KOPT-K1 (cell line): Measurements from ENCODE around the gene MAP3K14.
A peak's percentile ranks its signal among the peaks of the same experiment; 100 is the strongest.
"Not testable (repeated sequence)": the region's sequence is repeated elsewhere in the genome, so short reads cannot be mapped to it uniquely, and the experiment has no call there.

ENCODE experiments used
- H3K27ac ChIP-seq: fragments of 200-600 bp; sonication (generic); 2 replicates; pipeline ENCODE4 v1.5.1; 2016; ENCODE audit warnings: antibody characterized with exemption, mild to moderate bottlenecking, low read depth, low read length; ENCODE audit not compliant: poor library complexity, severe bottlenecking
- H3K36me3 ChIP-seq: fragments of 200-600 bp; sonication (generic); 2 replicates; pipeline ENCODE4 v1.5.1; 2017; ENCODE audit warnings: antibody characterized with exemption, mild to moderate bottlenecking, low read length, moderate library complexity; ENCODE audit not compliant: insufficient read depth
- H3K9me3 ChIP-seq: fragments of 200-600 bp; sonication (generic); 2 replicates; pipeline ENCODE4 v1.5.1; 2017; ENCODE audit warnings: antibody characterized with exemption, low read length, mild to moderate bottlenecking; ENCODE audit not compliant: insufficient read depth, poor library complexity, severe bottlenecking

Gene MAP3K14

DNA sequence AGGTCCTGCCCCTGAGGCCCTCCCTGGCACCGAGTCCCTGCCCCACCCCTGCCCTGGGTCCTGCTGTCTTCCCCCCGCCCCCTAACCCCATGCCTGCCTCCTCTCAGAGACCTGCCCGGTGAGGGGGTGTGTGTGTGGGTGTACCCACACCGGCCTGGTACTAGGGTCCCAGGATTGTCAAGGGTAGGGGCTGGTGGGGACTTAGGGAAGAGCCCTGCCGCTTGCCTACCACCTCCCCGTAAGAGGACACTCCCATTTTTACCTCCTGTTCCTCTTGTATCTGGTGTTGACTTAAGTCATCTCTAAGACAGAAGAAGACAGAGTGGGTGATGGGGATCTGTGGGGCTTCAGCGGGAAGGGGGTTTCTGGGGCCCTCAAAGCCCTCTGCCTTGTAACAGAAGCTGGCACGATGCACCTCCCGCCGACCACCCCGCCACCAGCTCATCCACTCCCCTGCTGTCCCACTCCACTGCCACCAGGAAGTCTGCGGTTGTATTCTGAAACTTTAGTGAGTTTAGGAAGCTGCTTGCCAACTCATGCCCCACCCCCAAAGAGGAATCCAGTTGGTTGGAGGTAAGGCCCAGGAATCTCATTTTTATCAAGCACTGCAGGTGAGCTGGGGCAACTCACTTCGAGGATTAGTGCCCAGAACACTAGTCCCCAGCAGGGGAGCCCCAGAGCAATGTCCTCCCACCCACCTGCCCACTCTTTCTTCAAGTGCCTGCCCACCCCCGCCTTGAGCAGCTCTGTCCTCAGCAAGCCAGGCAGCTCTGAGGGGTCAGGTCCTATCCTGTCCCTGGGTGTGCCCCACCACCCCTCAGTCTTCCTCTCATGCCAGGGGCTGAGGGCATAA, 60.5 kb downstream of the MAP3K14 start:
- Histone ChIP-seq H3K36me3 (peaks cover 10% of the 10 kb centered on the region; the same call in 1 of the 2 replicates), H3K27ac (peak overlapping the region; percentile 37), H3K9me3 (no peaks in the 10 kb centered on the region)

DNA sequence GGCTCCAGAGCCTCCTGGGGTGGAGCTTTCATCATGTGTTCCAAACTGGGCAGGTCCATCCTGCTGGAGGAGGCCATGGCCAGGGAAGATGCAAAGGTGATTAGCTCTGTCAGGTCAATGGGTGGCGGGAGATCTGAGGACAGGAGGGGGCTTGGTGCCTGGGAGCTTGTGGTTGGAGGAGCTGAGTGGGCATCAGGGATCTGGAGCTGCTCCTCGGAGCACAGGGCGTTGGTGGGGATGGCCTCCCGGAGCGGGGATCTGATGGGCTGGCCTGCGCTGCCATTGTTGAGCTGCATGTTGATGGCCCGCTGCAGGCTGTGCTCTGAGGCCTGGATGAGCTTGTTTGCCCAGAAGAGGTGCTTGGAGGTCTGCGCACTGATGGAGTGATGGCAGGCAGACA, 61.5 kb downstream of the MAP3K14 start:
- H3K9me3 ChIP-seq, result no peaks in the 10 kb centered on the region

DNA sequence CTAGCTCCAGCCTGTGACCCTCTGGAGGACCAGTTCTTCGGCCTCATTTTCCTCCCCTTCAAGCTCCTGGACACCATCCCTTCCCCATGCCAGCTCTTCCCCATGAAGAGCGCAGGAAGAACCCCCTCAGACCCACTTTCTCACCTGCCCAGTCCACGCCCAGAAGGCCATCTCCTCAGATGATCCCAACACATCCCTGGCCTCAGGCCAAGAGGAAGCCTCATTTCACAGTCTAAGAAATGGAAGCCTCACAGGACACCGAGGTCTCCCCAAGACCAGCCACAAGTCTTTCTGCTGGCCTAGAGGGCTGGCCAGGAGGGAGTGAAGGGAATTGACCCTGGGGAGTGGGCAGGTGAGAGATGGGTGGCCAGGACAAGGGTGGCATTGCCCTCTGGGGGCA, 62.9 kb downstream of the MAP3K14 start:
- Histone ChIP-seq H3K27ac (peak overlapping the region; percentile 20), H3K9me3 (no peaks in the 10 kb centered on the region), H3K36me3 (peaks cover 27% of the 10 kb centered on the region)

More for the DNA sequence above, 61.5 kb downstream of the MAP3K14 start:
- Histone ChIP-seq H3K27ac (peak overlapping the region; percentile 37), H3K36me3 (peaks cover 17% of the 10 kb centered on the region)

DNA sequence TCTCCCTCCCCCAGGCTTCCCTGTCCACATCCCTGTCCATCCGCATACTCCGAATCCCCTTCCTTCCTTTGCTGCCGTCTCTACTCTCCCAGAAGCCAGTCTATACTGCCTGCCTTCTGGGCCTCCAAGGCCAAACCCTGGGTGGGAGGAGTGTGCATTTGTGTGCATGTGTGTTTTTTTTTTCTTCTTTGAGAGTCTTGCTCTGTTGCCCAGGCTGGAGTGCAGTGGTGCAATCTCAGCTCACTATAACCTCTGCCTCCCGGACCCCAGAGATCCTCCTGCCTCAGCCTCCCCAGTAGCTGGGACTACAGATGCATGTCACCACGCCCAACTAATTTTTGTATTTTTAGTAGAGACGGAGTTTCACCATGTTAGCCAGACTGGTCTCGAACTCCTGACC, 63.6 kb downstream of the MAP3K14 start:
- Histone ChIP-seq H3K36me3 (peaks cover 27% of the 10 kb centered on the region), H3K27ac (peak overlapping the region; percentile 27)
- not testable (repeated sequence) for H3K9me3 ChIP-seq

DNA sequence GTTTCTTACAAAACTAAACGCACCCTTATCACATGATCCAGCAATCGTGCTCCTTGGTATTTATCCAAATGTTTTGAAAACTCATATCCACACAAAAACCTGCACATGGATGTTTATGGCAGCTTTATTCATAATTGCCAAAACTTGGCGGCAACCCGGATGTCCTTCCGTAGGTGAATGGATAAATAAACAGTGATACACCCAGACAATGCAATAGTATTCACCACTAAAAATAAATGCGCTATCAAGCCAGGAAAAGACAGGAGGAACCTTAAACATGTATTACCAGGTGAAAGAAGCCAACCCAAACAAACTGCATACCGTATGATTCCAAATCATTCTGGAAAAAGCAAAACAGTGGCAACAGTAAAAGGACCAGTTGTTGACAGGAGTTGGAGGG, 64.9 kb downstream of the MAP3K14 start:
- no peaks in the 10 kb centered on the region for H3K9me3 ChIP-seq
- no peak overlapping the region for H3K27ac ChIP-seq
- peaks cover 27% of the 10 kb centered on the region for H3K36me3 ChIP-seq

DNA sequence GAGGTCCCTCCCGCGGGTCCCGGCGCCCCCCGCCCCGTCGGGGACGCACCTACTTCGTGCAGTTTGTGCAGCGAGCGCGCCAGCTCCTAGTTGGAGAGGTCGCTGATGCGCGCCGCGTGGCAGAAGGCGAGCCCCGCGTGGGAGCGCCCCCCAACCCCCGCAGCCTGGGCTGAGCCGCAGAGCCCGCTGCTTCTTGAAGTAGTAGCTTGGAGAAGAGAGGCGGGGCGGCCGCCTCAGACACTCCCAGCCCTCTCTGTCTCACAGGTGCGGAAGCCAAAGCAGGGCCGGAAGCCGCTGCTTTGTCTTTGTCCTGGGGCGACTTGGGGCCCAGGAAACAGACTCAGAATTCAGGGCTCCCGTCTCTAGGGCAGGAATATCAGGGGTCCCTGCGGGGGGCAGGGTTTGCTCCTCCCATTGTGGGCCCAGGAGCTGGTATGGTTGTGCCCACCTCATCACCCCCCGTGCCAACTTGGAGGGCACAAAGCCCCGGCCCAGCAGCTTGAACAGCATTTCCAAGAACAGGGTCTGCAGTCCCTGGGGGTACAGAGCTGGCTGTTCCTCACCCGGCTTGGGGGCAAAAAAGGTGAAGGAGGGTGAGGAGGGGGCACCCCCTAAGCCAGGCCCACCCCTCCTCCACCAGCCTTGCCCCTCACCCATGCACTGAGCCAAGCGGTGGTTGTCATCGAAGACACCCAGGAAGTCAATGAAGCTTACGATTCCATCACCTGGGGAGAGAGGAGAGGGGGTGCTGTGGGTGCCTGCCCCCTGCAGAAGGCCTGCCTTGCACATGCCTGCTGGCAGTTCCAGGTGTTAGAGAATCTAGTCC, 68.5 kb downstream of the MAP3K14 start:
- H3K9me3 ChIP-seq, result no peaks in the 10 kb centered on the region
- H3K36me3 ChIP-seq, result peaks cover 62% of the 10 kb centered on the region
- peak overlapping the region; percentile 98 for H3K27ac ChIP-seq

DNA sequence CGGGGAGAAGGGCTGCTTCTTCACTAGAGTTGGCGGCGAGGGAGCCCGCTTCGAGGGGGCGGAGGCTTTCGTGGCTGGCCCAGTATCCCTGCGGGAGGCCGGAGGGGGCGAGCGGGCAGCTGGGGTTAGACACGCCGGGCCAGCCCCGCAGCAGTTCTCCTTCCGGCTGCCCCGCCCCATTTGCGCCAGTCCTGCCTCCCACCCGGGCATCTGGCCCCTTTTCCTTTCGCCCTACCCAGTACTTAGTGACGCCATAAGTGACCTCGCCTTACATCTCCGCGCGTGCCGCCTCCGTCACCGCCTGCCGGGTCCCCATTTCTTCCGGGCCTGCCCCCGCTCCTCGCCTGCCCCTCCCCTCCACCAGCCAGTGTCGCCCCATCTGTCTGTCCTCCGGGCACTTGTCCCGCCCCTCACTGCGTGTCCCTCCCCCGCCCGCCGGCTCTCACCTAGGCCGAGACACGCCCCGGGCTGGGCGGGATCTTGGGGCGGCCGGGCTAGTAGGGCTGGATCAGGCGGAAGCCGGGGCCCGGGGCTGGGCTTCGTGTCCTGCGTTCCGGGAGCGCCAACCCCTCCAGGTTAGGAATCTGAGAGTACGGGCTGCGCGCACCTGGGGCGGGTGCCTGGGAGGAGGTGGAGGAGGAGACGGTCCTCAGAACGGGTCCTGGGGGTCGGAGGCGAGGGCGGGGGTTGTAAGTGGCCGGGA, 69.2 kb downstream of the MAP3K14 start:
- H3K9me3 ChIP-seq, result no peaks in the 10 kb centered on the region
- peak overlapping the region; percentile 98 for H3K27ac ChIP-seq
- H3K36me3 ChIP-seq, result peaks cover 70% of the 10 kb centered on the region

DNA sequence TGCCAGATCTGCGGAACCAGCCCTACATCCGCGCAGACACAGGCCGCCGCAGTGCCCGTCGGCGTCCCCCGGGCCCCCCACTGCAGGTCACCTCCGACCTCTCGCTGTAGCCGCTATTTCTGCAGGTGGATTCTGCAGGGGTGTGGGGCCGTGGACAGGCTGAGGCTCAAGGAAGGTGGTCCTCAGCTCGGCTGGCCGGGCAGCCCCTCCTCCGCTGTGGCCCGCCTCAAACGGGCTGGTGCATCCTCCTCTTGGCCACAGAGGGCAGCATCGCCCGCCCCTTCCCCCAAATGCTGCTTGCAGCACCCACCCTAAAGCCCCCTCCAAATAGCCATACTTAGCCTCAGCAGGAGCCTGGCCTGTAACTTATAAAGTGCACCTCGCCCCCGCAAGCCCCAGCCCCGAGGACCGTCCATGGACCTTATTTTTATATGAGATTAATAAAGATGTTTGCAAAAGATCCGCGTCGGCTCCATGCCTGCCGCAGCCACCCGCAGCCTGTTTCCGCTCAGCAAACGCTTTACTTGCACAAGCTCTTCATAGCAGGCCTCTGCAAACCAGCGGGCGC, 69.9 kb downstream of the MAP3K14 start:
- Histone ChIP-seq H3K27ac (peak overlapping the region; percentile 98), H3K36me3 (peaks cover 74% of the 10 kb centered on the region), H3K9me3 (no peaks in the 10 kb centered on the region)

DNA sequence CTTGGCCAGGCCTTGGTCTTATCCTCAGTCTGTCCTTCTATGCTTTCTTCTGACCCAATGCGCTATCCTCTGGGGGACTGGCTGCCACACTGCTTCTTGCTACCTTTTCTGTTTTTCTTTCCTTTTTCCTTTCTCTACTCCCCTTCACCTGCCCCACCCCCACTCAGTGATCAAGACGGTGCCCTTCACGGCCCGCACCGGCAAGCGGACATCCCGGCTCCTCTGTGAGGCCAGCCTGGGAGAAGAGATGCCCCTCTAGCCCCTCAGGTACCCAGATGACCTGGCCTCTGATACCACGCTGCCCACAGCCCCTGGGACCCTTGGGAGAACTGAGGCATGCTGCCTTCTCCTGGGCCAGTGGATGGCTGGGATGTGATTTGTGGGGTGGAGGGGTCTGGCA, 70.5 kb downstream of the MAP3K14 start:
- H3K9me3 ChIP-seq, result no peaks in the 10 kb centered on the region
- peaks cover 73% of the 10 kb centered on the region for H3K36me3 ChIP-seq
- H3K27ac ChIP-seq, result peak overlapping the region; percentile 98

DNA sequence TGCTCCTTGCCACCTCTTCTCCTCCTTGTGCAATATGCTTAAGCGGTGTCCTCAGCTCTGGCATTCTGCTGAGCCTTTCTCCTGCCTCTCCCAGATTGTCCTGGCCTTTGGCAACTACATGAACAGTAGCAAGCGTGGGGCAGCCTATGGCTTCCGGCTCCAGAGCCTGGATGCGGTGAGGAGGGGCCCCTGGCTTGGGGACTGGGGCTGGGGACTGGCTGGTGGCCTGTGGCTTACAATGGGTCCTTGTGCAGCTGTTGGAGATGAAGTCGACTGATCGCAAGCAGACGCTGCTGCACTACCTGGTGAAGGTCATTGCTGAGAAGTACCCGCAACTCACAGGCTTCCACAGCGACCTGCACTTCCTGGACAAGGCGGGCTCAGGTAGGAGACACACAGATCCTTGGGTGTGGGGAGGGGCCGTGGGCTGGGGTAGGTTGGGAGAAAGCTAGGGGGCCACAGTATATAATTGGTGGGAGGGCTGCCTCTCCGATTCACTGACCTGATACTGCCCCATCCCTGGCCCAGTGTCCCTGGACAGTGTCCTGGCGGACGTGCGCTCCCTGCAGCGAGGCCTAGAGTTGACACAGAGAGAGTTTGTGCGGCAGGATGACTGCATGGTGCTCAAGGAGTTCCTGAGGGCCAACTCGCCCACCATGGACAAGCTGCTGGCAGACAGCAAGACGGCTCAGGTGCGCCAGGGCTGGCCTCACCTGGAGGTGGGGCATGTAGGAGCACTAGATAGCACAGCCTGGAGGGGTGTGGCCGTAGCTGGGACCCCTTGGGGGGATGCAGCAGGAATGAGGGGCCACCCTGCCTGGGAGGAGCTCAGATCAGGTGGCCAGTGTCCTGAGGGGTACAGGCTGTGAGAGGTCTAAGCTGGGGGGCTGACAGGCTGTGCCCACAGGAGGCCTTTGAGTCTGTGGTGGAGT, 71.8 kb downstream of the MAP3K14 start:
- Histone ChIP-seq H3K36me3 (peaks cover 73% of the 10 kb centered on the region), H3K27ac (no peak overlapping the region), H3K9me3 (no peaks in the 10 kb centered on the region)

DNA sequence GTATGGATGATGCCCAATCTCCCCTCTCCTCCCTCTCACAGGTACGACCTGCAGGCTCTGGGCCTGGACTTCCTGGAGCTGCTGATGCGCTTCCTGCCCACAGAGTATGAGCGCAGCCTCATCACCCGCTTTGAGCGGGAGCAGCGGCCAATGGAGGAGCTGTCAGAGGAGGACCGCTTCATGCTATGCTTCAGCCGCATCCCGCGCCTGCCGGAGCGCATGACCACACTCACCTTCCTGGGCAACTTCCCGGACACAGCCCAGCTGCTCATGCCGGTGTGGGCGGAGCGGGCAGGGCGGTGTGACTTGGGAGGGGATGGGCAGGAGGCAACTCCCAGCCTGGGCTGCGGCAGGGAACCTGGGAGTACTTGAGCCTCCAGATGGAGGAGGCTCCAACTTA, 73.1 kb downstream of the MAP3K14 start:
- Histone ChIP-seq H3K9me3 (no peaks in the 10 kb centered on the region), H3K36me3 (peaks cover 79% of the 10 kb centered on the region), H3K27ac (no peak overlapping the region)

DNA sequence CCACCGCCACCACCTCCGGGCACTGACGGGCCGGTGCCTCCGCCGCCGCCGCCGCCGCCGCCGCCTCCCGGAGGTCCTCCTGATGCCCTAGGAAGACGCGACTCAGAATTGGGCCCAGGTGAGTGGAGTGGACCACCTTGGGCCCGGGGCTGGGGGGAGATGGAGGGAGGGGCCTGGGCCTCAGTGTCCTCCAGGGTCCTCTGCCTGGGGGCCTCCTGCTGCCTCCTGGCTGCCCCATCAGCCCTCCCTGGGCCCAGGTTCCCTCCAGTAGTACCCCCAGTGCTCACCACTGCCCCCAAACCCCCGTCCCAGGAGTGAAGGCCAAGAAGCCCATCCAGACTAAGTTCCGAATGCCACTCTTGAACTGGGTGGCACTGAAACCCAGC, 74.8 kb downstream of the MAP3K14 start:
- Histone ChIP-seq H3K36me3 (peaks cover 96% of the 10 kb centered on the region), H3K9me3 (no peaks in the 10 kb centered on the region), H3K27ac (no peak overlapping the region)

DNA sequence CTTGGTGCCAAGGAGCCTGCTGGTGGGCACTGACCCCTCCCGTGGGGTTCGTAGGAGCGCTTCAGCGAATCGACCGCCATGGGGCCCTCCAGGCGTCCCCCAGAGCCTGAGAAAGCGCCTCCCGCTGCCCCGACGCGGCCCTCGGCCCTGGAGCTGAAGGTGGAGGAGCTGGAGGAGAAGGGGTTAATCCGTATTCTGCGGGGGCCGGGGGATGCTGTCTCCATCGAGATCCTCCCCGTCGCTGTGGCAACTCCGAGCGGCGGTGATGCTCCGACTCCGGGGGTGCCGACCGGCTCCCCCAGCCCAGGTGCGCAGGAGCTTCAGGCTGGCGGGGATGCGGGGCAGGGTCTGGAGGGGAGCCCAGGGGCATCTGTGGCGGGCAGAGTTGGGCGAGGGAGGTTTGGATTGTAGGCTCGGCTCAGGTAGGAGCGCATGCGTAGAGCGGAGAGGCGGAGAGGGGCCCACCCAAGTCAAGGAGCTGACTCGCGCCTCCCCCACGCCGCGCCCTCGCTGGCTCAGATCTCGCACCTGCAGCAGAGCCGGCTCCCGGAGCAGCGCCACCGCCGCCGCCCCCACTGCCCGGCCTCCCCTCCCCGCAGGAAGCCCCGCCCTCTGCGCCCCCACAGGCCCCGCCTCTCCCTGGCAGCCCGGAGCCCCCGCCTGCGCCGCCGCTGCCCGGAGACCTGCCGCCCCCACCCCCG, 75.3 kb downstream of the MAP3K14 start:
- peaks cover 97% of the 10 kb centered on the region for H3K36me3 ChIP-seq
- no peaks in the 10 kb centered on the region for H3K9me3 ChIP-seq
- no peak overlapping the region for H3K27ac ChIP-seq
